ENCODE results near the gene NEUROD4. TPM values are rescaled to one million over a fixed set of nuclear protein-coding genes. Genes with fewer than 3 reads are reported as not detected.

Gene NEUROD4, protein sequence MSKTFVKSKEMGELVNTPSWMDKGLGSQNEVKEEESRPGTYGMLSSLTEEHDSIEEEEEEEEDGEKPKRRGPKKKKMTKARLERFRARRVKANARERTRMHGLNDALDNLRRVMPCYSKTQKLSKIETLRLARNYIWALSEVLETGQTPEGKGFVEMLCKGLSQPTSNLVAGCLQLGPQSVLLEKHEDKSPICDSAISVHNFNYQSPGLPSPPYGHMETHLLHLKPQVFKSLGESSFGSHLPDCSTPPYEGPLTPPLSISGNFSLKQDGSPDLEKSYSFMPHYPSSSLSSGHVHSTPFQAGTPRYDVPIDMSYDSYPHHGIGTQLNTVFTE
- not detected in 3 replicates for total RNA-seq
- long read RNA-seq, result 0 reads

DNA sequence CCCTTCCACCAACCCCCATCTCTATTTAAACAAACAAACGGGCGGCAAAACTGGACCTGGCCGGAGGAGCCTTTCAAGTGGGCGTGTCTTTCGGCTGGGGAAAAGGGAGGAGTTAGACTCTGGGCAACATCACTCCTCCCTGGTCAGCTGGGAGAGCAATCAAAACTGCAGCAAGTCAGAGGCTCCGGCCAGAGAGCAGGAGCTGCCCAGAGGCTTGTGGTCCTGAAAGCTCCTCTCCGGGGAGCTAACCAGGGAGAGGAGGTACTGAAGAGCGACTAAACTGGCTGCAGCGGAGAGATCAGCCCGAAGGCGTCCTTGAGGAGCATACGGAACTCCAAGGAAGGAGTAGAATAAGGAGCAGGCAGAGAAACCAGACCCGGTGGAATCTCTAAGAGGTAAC, at the start of gene NEUROD4:
TSS of gene NEUROD4 (plus strand) at position 191 of the 400 bp plus-strand sequence. CDS start 6,466 bp downstream, outside the sequence.
- peaks cover 14% of the 10 kb centered on the region for H3K27me3 Mint-ChIP-seq (ENCODE audit: low read depth)
- H3K4me3 Mint-ChIP-seq (ENCODE audit: unreplicated experiment), result no peak within 1 kb of the TSS
- no peak for DNase-seq (ENCODE audit: low spot score)
- H3K27ac Mint-ChIP-seq (ENCODE audit: unreplicated experiment), result no peak within 1 kb of the TSS
- H3K36me3 Mint-ChIP-seq (ENCODE audit: low read depth), result no peaks in the 10 kb centered on the region
- peaks cover 4% of the 10 kb centered on the region for H3K9me3 Mint-ChIP-seq (ENCODE audit: low read depth)
- peaks cover 3% of the 10 kb centered on the region for H3K4me1 Mint-ChIP-seq (ENCODE audit: low read depth)
- no peak for TF ChIP-seq CTCF (IDR thresholded peaks at IDR 0.05)

- TF ChIP-seq CTCF (IDR thresholded peaks at IDR 0.05), result no peak
- Mint-ChIP-seq H3K27me3 (ENCODE audit: low read depth) (peaks cover 27% of the 10 kb centered on the region), H3K4me1 (ENCODE audit: low read depth) (no peaks in the 10 kb centered on the region), H3K4me3 (ENCODE audit: unreplicated experiment) (no peak overlapping the region), H3K36me3 (ENCODE audit: low read depth) (no peaks in the 10 kb centered on the region), H3K9me3 (ENCODE audit: low read depth) (no peaks in the 10 kb centered on the region), H3K27ac (ENCODE audit: unreplicated experiment) (no peak overlapping the region)
- DNase-seq (ENCODE audit: low spot score), result no peak
Measured at GRCh38 chr12:54970741-54971140, 49.0 kb upstream of the NEUROD4 start.

DNA sequence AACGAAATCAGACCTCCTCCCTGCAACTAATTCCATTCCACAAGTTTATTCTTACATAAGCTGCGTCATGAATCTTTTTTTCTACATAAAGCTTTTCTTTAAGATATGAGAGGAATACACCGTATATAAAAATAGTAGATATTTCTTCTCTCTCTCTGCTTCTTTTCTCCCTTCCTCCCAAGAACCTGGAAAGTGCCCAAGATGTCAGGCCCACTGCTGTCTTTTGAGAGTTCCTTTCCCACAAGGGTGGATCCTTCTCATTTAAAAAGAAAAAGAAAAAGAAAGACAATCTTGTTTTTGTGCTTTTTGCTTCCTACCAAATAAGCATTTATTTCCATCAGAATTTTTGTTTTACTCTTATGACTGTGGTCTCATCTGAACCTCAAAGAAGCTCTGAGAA, 46.2 kb upstream of the NEUROD4 start:
- no peak overlapping the region for H3K27ac Mint-ChIP-seq (ENCODE audit: unreplicated experiment)
- no peak for TF ChIP-seq CTCF (IDR thresholded peaks at IDR 0.05)
- H3K4me1 Mint-ChIP-seq (ENCODE audit: low read depth), result no peaks in the 10 kb centered on the region
- no peaks in the 10 kb centered on the region for H3K9me3 Mint-ChIP-seq (ENCODE audit: low read depth)
- peaks cover 36% of the 10 kb centered on the region for H3K27me3 Mint-ChIP-seq (ENCODE audit: low read depth)
- DNase-seq (ENCODE audit: low spot score), result no peak
- H3K4me3 Mint-ChIP-seq (ENCODE audit: unreplicated experiment), result no peak overlapping the region
- no peaks in the 10 kb centered on the region for H3K36me3 Mint-ChIP-seq (ENCODE audit: low read depth)

DNA sequence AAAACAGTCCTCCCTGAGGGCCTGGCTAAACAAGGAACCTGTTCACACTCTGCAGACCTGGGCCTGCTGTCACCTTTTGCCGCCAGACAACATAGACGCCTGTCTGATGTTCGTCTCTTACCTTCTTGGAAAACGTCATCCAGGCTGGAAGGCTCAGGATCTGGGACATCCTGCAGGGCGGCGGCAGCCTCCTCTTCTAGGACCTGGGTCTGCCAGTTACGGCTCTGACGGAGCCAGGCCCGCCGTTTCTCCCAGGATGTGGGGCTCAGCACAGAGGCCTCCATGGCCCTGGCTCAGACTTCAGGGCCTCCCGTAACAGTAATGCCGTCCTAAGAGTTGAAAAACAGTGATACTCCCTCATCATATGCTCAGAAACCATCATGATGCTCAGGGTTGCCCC, 45.5 kb upstream of the NEUROD4 start:
- H3K4me3 Mint-ChIP-seq (ENCODE audit: unreplicated experiment), result no peak overlapping the region
- TF ChIP-seq CTCF (IDR thresholded peaks at IDR 0.05), result no peak
- H3K36me3 Mint-ChIP-seq (ENCODE audit: low read depth), result no peaks in the 10 kb centered on the region
- H3K4me1 Mint-ChIP-seq (ENCODE audit: low read depth), result no peaks in the 10 kb centered on the region
- DNase-seq (ENCODE audit: low spot score), result no peak
- H3K27me3 Mint-ChIP-seq (ENCODE audit: low read depth), result peaks cover 39% of the 10 kb centered on the region
- no peaks in the 10 kb centered on the region for H3K9me3 Mint-ChIP-seq (ENCODE audit: low read depth)
- H3K27ac Mint-ChIP-seq (ENCODE audit: unreplicated experiment), result no peak overlapping the region

DNA sequence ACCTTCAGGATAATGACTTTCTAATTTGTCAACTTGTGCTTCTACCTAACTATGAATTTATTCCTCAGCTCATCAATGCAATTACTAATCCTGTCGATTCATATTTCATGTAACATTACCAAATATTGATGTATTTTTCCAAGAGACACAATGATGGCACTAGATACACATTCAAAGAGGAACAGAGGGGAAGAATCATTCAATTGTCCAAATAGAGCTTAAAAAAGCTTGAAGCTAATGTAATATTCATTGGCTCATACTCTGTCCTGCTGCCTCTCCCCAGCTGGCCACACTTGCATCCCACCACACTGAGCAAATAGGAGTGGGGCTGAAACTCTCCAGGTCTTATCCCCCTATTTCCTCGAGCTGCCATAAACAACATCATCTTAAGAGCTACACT, 44.5 kb upstream of the NEUROD4 start:
- Mint-ChIP-seq H3K36me3 (ENCODE audit: low read depth) (no peaks in the 10 kb centered on the region), H3K4me3 (ENCODE audit: unreplicated experiment) (no peak overlapping the region), H3K27ac (ENCODE audit: unreplicated experiment) (no peak overlapping the region), H3K27me3 (ENCODE audit: low read depth) (peaks cover 43% of the 10 kb centered on the region), H3K9me3 (ENCODE audit: low read depth) (no peaks in the 10 kb centered on the region), H3K4me1 (ENCODE audit: low read depth) (no peaks in the 10 kb centered on the region)
- TF ChIP-seq CTCF (IDR thresholded peaks at IDR 0.05), result no peak
- no peak for DNase-seq (ENCODE audit: low spot score)
